MM.1S (cell line): ENCODE data around the gene WSCD1.

ENCODE experiments used
- CTCF ChIP-seq: fragments of 300-600 bp; sonication (generic); IDR thresholded peaks from 2 replicates; pipeline ENCODE4 v1.5.1; 2016; ENCODE audit warnings: antibody characterized with exemption, low read length, mixed read lengths
- EZH2phosphoT487 ChIP-seq: fragments of 300-600 bp; sonication (generic); IDR thresholded peaks from 2 replicates; pipeline ENCODE4 v1.6.1; 2018; ENCODE audit warnings: antibody characterized with exemption, low read length

GRCh38 chr17:6021627-6022026 is 48.6 kb upstream of the WSCD1 start:
- TF ChIP-seq CTCF (no peak), EZH2phosphoT487 (no peak)
